Upper lobe of right lung (tissue), 1 donor: ENCODE measurements around the gene TTC39C. TPM values are rescaled to one million over a fixed set of nuclear protein-coding genes. Genes with fewer than 3 reads are reported as not detected.

Experiments
- ATAC-seq: fragments of 200-7000 bp; cut with Tn5 transposase; one replicate; pipeline ENCODE4 v1.9.1; 2020; ENCODE audit warnings: mild to moderate bottlenecking, moderate library complexity
- DNase-seq: peaks from one replicate; pipeline ENCODE4 v3.0.0-alpha.2; 2020
- H3K27ac ChIP-seq: fragments of 200-600 bp; one replicate; pipeline ENCODE4 v1.8.0; 2022
- H3K27me3 ChIP-seq: fragments of 200-600 bp; one replicate; pipeline ENCODE4 v1.8.0; 2022; ENCODE audit warnings: mild to moderate bottlenecking
- H3K36me3 ChIP-seq: fragments of 200-600 bp; one replicate; pipeline ENCODE4 v1.8.0; 2022
- H3K4me1 ChIP-seq: fragments of 200-600 bp; one replicate; pipeline ENCODE4 v1.8.0; 2022
- H3K4me3 ChIP-seq: fragments of 200-600 bp; one replicate; pipeline ENCODE4 v1.8.0; 2022; ENCODE audit warnings: mild to moderate bottlenecking
- H3K9me3 ChIP-seq: fragments of 200-600 bp; one replicate; pipeline ENCODE4 v1.8.0; 2022
- CTCF ChIP-seq: fragments of 200-600 bp; IDR thresholded peaks from one replicate; pipeline ENCODE4 v1.8.0; 2022; ENCODE audit warnings: antibody characterized with exemption
- intact Hi-C: fragments of 100-400 bp; cut with DNase I; formaldehyde crosslinking; loops from one replicate; pipeline ENCODE4 v1.11.0; 2022
- total RNA-seq: library from RNA; stranded (reverse); fragmentation: NEBNext Ultra II Directional; extraction: Animal tissue kit (Norgen Biotek cat#: 25700); gene quantifications from one replicate; pipeline ENCODE4 v1.2.1, GENCODE V29; 2021
- donor health status: DM: no; HTN: yes; CAD: no; lungs with severe emphysema.

The TTC39C gene
- total RNA-seq, 1 donor from 2014 or later: 14.8 TPM

- no peak for ATAC-seq
- no peak overlapping the region for H3K4me3 ChIP-seq
- H3K27me3 ChIP-seq: no peaks in the 10 kb centered on the region
- H3K27ac ChIP-seq: no peak overlapping the region
- no peak for TF ChIP-seq CTCF
- intact Hi-C loops: no loop called here
- H3K36me3 ChIP-seq: no peaks in the 10 kb centered on the region
- DNase-seq: no peak
- no peaks in the 10 kb centered on the region for H3K9me3 ChIP-seq
- peaks cover 11% of the 10 kb centered on the region for H3K4me1 ChIP-seq
Measured at GRCh38 chr18:23998018-23998417, 16.5 kb upstream of the TTC39C start.

DNA sequence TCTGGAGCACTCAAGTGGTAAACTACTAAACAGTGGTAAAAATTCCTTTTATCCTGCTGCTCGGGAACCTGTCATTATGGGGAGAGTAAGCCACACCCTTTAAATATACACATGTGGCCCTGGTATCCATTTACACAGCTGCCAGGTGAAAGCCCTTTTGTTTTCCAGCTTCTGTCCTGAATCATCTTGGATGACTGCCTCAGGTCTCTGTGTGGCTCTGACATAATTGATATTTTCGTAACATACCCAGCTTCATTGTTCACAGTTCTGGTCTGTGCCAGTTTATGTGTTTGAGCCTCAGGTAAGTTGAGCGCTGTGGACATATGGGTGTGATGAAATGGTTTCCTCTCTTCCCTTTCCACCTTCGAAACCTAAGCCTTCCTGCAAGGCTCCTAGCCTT, 15.7 kb upstream of the TTC39C start:
- intact Hi-C loops: no loop called here
- Histone ChIP-seq H3K36me3 (no peaks in the 10 kb centered on the region), H3K27ac (no peak overlapping the region), H3K4me1 (peaks cover 7% of the 10 kb centered on the region), H3K27me3 (no peaks in the 10 kb centered on the region), H3K9me3 (no peaks in the 10 kb centered on the region), H3K4me3 (no peak overlapping the region)
- TF ChIP-seq CTCF: no peak
- ATAC-seq: no peak
- DNase-seq: no peak

DNA sequence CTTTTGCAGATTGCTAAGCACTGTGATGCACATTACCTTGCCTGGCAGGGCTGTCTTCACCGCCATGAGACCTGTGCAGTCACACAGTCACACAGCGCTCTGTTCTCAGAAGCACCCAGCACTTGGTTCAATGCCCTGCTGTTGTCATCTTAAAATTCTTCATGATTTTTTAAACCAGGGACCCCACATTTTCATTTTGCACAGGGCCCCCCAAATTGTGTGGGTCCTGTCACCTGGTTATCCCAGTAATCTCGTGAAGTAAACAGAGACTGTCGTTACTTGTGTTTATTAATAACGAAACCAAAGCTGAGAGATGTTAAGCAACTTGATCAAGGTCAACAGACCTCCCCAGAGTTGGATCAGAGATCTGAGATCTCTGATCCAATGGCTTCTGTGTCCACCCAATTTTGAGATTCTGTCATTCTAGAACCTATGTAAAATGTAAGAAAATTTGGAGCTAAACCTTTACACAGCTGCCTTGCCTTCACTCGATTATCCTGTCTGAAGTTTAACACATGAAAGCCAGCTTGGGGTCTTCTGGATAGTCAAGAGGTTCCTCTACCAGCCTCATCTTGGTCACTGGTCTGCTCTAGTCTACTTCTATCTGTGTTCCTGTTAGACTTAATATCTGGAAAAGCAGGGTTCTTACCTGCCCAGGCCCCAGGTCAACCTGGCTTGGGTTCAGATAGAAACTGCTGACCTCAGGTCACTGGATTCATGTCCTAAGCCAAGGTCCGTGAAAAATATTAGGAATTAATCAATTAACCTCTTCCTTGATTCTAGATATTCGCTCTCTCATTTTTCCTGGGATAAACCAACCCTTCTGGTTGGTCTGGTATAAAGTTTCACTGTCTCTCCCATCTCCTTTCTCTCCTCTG, 13.7 kb upstream of the TTC39C start:
- DNase-seq (no peak), ATAC-seq (no peak)
- Histone ChIP-seq H3K27ac (no peak overlapping the region), H3K27me3 (no peaks in the 10 kb centered on the region), H3K9me3 (no peaks in the 10 kb centered on the region), H3K36me3 (no peaks in the 10 kb centered on the region), H3K4me1 (no peaks in the 10 kb centered on the region), H3K4me3 (no peak overlapping the region)
- no peak for TF ChIP-seq CTCF
- intact Hi-C loops: no loop called here

- no peak for TF ChIP-seq CTCF
- ATAC-seq: no peak
- DNase-seq: no peak
Measured at GRCh38 chr18:24002479-24002878, 12.1 kb upstream of the TTC39C start.

DNA sequence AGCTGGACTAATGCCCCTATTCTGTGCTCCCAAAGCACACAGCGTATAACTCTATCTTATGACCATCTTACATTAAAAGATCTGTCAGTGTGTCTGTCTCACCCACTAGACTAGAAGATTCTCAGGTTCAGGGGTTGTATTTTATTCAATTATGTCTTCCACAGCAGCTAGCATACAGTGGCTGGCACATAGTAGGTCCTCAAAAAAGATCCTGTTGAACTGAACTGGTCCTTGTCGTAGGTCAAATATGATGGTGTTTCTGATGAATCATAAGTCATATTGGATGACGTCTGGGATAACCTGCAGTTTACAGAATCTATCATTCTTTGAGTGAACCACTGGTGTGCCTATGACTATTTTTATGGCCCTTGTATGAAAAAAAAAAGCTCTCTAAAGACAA, 11.3 kb upstream of the TTC39C start:
- Histone ChIP-seq H3K36me3 (no peaks in the 10 kb centered on the region), H3K9me3 (no peaks in the 10 kb centered on the region), H3K27ac (no peak overlapping the region), H3K4me3 (no peak overlapping the region), H3K4me1 (no peaks in the 10 kb centered on the region), H3K27me3 (no peaks in the 10 kb centered on the region)
- intact Hi-C loops: no loop called here
- no peak for ATAC-seq
- no peak for DNase-seq
- no peak for TF ChIP-seq CTCF

More at GRCh38 chr18:24002479-24002878, 12.1 kb upstream of the TTC39C start:
- Histone ChIP-seq H3K27ac (no peak overlapping the region), H3K9me3 (no peaks in the 10 kb centered on the region), H3K27me3 (no peaks in the 10 kb centered on the region), H3K4me3 (no peak overlapping the region), H3K4me1 (no peaks in the 10 kb centered on the region), H3K36me3 (no peaks in the 10 kb centered on the region)
- intact Hi-C loops: no loop called here
